Measurements from ENCODE around the gene ADARB2. TPM values are rescaled to one million over a fixed set of nuclear protein-coding genes. Genes with fewer than 3 reads are reported as not detected.
"Not testable (repeated sequence)": the region's sequence is repeated elsewhere in the genome, so short reads cannot be mapped to it uniquely, and the experiment has no call there.

ADARB2 gene
- total and polyA plus RNA-seq, 4 donors, result 0.55 to 0.70 (median 0.59) TPM; not detected in 1

- Histone ChIP-seq H3K27me3 (ENCODE audit: control insufficient read depth in 4 of 4, insufficient read depth in 4 of 4, low read length in 3 of 4) (peaks cover 0 to 6% (median 1%) of the 10 kb centered on the region in 4 donors), H3K9ac (ENCODE audit: low read depth in 1 of 2, low read length in 2 of 2) (no peak overlapping the region), H3K9me3 (ENCODE audit: control insufficient read depth in 4 of 4, low read length in 3 of 4) (peaks cover 0 to 3% (median 0%) of the 10 kb centered on the region in 4 donors), H3K4me3 (ENCODE audit: low read depth in 1 of 3, low read length in 3 of 3) (no peak overlapping the region), H3K4me1 (ENCODE audit: control insufficient read depth in 4 of 4, insufficient read depth in 4 of 4, low read length in 3 of 4) (no peaks in the 10 kb centered on the region), H3K27ac (ENCODE audit: low read depth in 1 of 2, low read length in 2 of 2) (no peak overlapping the region), H3K36me3 (ENCODE audit: control insufficient read depth in 4 of 4, insufficient read depth in 3 of 4, low read depth in 1 of 4, low read length in 3 of 4) (no peaks in the 10 kb centered on the region)
- no peak for DNase-seq (ENCODE audit: low spot score)
- WGBS, result 65% methylated on average over 7 of the region's 7 CpGs
- TF ChIP-seq RAD21 (IDR thresholded peaks at IDR 0.05), result no peak
- no peak for TF ChIP-seq REST (IDR thresholded peaks at IDR 0.05)
- TF ChIP-seq FOXA1 (IDR thresholded peaks at IDR 0.05), result no peak
- TF ChIP-seq GABPA (IDR thresholded peaks at IDR 0.05 in 1 of 2, conservative IDR thresholded peaks at IDR 0.05 in 1 of 2), result no peak
- no peak for TF ChIP-seq JUND (IDR thresholded peaks at IDR 0.05)
- TF ChIP-seq NR2F2 (IDR thresholded peaks at IDR 0.05), result no peak
- no peak for TF ChIP-seq YY1 (IDR thresholded peaks at IDR 0.05)
- no peak for TF ChIP-seq SP1 (IDR thresholded peaks at IDR 0.05)
- no peak for TF ChIP-seq FOXA2 (IDR thresholded peaks at IDR 0.05)
- no peak for TF ChIP-seq TAF1 (conservative IDR thresholded peaks at IDR 0.05)
- TF ChIP-seq ATF3 (IDR thresholded peaks at IDR 0.05), result no peak
Observed at GRCh38 chr10:1249142-1249920, 488.0 kb downstream of the ADARB2 start.

GRCh38 chr10:1248262-1248630 lies 489.1 kb downstream of the ADARB2 start:
- not testable (repeated sequence) for H3K27me3 ChIP-seq (ENCODE audit: control insufficient read depth in 4 of 4, insufficient read depth in 4 of 4, low read length in 3 of 4); H3K27ac ChIP-seq (ENCODE audit: low read depth in 1 of 2, low read length in 2 of 2); H3K9me3 ChIP-seq (ENCODE audit: control insufficient read depth in 4 of 4, low read length in 3 of 4); H3K4me1 ChIP-seq (ENCODE audit: control insufficient read depth in 4 of 4, insufficient read depth in 4 of 4, low read length in 3 of 4); H3K9ac ChIP-seq (ENCODE audit: low read depth in 1 of 2, low read length in 2 of 2); DNase-seq (ENCODE audit: low spot score); H3K4me3 ChIP-seq (ENCODE audit: low read depth in 1 of 3, low read length in 3 of 3); H3K36me3 ChIP-seq (ENCODE audit: control insufficient read depth in 4 of 4, insufficient read depth in 3 of 4, low read depth in 1 of 4, low read length in 3 of 4)
- 47% methylated on average over 13 of the region's 13 CpGs for whole genome bisulfite sequencing

- no peak for TF ChIP-seq RAD21 (IDR thresholded peaks at IDR 0.05)
- TF ChIP-seq REST (IDR thresholded peaks at IDR 0.05), result no peak
- no peak for TF ChIP-seq ZBTB33 (IDR thresholded peaks at IDR 0.05)
- H3K27me3 ChIP-seq (ENCODE audit: control insufficient read depth in 4 of 4, insufficient read depth in 4 of 4, low read length in 3 of 4), result peaks cover 0 to 3% (median 1%) of the 10 kb centered on the region in 4 donors
- no peak for DNase-seq (ENCODE audit: low spot score)
- H3K4me1 ChIP-seq (ENCODE audit: control insufficient read depth in 4 of 4, insufficient read depth in 4 of 4, low read length in 3 of 4), result no peaks in the 10 kb centered on the region
- H3K4me3 ChIP-seq (ENCODE audit: low read depth in 1 of 3, low read length in 3 of 3), result no peak overlapping the region
- no peak overlapping the region for H3K27ac ChIP-seq (ENCODE audit: low read depth in 1 of 2, low read length in 2 of 2)
- no peaks in the 10 kb centered on the region for H3K36me3 ChIP-seq (ENCODE audit: control insufficient read depth in 4 of 4, insufficient read depth in 3 of 4, low read depth in 1 of 4, low read length in 3 of 4)
- H3K9ac ChIP-seq (ENCODE audit: low read depth in 1 of 2, low read length in 2 of 2), result no peak overlapping the region
- WGBS, result 67% methylated on average over 17 of the region's 17 CpGs
- peaks cover 0 to 3% (median 0%) of the 10 kb centered on the region in 4 donors for H3K9me3 ChIP-seq (ENCODE audit: control insufficient read depth in 4 of 4, low read length in 3 of 4)
Observed at GRCh38 chr10:1247598-1248261, 489.6 kb downstream of the ADARB2 start.
